GM21381 (cell line): Measurements from ENCODE around the gene LRRC3.

ENCODE experiments used
- ATAC-seq: cut with Tn5 transposase; IDR thresholded peaks from one replicate; pipeline ENCODE4 v1.9.1; 2021; ENCODE audit warnings: mild to moderate bottlenecking, moderate library complexity; ENCODE audit not compliant: unreplicated experiment

The LRRC3 gene

DNA sequence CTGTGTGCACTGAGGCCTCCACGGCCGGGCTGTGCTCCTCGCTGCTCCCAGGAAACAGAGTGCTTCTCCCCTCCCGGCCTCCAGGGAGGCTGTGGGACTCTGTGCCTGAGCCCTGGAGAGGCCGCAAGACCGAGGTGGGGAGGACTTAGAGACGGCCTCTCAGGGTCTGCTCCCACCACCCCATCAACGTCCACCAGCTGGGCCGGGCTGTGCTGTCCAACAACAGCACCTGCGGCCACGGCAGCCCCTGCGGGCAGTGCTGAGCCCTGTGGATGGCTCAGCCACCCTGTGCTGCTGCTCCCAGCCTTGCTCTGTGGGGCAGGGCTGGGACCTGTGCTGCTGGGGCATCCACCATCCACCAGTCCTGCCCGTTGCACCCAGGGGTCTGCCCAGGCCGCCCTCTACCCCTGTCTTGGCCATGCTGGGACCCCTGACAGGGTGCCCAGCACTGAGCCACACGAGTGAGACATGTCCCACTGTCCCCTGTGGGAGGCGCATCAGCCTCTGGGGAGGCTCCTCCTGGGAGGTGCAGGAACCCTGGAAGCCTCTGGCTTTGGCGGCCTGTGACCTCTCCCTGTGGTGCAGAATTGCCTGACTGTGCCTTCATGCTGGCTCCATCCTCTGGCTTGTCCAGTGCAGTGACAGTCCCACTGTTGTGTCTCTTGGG, 31.2 kb upstream of the LRRC3 start:
- no peak for ATAC-seq

DNA sequence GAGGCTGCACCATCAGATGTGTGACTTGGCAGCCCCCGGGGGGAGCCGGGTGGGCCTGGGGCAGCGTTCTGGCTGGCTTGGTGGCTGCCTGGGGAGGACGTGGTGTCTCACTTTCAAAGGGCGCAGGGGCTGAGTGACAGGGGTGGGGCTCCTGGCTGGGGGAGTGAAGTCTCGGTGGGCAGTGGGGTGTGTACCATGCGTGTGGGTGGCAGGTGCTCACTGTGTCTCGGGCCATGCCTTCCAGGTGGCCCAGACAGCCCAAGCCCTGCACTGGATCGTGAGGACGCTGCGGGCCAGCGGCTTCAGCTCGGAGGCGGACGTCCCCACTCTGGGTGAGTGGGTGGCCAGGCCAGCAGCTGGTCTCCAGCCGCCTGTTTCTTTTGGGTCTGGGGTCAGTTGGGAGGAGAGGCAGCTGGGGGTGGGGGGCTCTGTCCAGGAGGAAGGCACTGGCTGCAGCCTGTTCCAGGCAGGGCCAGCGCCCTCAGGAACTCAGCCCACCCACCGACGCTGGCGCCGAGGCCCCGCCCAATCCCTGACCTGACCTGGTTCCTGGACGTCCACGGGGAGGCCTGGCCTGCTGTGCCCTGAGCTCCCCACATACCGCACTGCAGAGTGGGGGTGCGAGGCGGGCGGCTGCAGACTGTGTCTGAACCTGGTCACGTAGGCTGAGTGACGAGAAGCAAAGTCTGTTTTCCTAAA, 30.6 kb upstream of the LRRC3 start:
- ATAC-seq: no peak

DNA sequence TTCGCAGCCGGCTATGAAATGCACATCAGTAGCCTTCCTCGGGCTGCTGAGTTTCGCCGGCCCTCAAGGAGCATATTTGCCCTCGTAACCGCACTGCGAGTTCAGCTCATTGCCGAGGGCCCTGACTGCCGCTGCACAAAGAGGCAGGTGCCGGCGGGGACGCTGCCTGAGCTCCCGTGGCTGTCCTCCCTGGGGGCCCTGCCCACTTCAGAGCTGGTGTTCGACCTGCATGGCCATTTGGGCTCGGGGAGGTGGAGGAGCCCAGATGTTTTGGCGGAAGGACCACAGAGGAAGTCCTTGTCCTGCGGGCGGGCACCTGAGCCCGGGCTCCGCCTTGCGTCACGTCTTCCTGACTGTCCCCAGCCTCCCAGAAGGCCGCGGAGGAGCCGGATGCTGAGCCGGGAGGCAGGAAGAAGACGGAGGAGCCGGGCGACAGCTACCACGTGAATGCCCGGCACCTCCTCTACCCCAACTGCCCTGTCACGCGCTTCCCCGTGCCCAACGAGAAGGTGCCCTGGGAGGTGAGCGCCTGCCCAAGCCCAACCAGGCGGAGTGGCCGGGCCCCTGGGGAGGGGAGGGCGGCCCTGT, 29.9 kb upstream of the LRRC3 start:
- ATAC-seq: no peak

DNA sequence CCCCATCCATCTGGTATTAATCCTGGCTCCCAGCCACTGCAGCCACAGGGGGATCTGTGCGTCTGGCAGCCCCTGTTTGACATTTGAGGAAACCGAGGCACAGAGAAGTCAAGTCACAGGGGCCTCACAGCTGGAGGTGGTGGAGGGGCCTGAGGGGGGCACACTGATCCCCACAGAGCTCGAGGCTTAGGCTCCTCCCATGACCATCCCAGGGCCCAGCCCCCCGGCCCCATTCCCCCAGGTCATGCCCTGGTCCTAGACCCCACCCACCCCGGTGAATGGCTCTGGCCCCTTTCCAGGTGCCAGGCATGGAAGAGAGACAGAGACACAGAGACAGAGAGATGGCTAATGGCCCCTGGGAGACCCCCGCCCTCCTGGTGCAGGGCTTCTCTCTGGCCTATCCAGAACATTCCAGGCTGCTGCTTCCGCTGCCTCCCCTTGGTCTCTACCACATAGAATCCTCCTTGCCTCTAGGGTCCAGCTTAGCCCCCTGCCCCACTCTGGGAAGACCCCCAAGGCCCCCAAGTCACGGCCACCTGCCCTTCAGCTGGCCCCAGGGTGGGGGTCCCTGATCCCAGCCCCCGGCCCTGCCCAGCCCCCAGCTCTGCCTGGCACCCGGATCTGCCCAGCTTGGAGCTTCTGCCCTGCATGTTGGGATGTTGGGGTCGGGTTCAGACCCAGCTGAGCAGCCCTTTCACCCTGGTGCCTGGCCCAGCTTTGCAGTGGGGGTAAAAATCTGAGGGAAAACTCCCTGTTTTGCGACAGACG, 29.2 kb upstream of the LRRC3 start:
- no peak for ATAC-seq

DNA sequence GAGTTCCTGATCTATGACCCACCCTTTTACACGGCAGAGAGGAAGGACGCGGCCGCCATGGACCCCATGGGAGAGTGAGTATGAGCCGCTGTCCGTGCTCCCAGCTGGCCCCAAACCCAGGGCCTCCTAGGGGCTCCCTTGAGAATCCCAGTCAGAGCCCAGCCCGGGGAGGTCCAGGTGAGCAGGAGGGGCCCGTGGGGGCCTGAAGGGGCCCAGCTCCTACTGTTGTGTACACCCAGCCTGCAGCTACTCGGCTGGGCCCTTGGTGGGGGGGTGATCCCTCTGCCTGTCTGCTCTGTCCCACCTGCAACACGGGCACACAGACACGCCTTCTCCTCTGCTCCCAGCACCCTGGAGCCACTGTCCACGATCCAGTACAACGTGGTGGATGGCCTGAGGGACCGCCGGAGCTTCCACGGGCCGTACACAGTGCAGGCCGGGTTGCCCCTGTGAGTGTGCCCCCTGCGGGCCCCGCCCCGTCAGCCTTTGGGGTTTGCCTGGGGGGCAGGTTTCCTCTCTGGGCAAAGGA, 28.6 kb upstream of the LRRC3 start:
- no peak for ATAC-seq

DNA sequence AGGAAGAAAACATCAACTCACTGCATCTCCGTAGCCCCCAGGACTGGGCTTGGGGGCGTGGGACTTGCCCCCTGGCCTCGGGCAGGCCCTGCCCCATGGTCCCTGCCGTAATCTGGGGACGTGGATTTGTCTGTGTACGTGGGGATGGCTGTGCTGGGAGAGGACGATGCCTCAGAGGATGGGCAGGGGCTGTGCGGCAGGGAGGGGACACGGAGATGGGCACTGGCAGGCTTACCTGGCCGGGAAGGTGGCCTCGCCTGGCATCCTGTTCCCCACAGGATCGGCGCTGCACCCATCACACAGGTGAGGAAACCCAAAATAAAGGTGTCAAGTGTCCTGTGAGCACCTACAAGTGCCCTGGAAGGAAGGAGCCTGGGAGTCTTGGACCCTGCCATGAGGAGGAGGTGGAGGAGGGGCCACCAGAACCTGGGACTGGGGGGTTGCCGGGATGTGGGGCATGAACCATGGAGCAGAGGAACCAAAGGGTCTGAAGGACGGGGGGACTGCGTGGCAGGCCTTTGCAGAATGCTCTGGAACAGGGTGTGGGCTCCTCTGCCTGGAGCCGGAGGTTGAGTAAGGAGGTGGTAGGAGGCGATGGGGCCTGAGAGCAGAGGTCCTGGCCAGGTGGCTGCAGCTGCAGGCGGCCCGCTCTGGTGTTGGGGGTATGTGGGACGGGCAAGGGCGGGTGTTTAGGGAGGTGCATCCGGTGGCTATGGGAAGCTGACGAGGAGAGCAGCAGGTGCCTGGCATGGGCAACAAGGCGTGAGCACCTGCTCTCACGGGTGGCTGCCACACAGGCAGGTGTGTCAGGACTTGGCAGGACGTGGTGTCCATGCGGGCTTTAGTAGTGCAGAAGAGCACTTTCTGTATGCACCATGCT, 27.8 kb upstream of the LRRC3 start:
- ATAC-seq: no peak

DNA sequence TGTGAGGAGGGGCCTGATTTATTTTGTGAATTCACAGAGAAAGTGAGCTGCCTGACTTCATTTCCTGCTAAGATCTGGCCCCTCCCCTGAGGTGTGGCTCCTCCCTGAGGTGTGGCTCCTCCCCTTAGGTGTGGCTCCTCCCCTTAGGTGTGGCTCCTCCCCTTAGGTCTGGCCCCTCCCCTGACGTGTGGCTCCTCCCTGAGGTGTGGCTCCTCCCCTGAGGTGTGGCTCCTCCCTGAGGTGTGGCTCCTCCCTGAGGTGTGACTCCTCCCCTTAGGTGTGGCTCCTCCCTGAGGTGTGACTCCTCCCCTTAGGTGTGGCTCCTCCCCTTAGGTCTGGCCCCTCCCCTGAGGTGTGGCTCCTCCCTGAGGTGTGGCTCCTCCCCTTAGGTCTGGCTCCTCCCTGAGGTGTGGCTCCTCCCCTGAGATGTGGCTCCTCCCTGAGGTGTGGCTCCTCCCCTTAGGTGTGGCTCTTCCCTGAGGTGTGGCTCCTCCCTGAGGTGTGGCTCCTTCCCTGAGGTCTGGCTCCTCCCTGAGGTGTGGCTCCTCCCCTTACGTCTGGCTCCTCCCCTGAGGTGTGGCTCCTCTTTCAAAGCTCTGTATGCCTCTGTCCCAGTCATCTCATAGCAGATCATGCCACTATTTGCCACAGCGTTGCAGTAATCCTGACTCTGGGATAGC, 26.9 kb upstream of the LRRC3 start:
- ATAC-seq: no peak

DNA sequence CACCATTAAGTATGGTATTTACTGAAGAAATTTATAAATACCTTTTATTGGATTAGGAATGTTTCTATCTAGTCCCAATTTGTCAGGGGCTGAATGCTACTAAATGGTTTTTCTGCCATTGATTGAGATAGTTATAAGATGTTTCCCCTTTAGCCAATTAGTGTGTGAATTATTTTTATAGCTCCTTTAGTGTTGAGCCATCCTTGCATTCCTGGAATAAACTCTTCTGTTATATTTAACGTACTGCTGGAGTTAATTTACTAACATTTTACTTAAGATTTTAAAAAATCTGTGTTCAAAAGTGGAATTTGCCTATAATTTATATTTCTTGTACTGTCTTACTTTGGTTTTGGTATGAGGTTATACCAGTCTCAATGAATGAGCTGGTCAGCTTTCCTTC, 25.4 kb upstream of the LRRC3 start:
- ATAC-seq: no peak

DNA sequence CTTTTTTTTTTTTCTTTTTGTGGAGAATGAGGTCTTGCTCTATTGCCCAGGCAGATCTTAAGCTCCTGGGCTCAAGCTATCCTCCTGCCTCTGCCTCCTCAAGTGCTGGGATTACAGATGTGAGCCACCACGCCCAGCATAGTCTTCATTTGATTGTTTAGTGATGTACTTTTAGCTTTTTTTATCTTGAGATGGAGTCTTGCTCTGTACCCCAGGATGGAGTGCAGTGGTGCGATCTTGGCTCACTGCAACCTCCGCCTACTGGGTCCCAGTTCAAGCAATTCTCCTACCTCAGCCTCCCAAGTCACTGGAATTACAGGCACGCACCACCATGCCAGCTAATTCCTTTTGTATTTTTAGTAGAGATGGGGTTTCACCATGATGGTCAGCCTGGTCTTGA, 24.0 kb upstream of the LRRC3 start:
- no peak for ATAC-seq

DNA sequence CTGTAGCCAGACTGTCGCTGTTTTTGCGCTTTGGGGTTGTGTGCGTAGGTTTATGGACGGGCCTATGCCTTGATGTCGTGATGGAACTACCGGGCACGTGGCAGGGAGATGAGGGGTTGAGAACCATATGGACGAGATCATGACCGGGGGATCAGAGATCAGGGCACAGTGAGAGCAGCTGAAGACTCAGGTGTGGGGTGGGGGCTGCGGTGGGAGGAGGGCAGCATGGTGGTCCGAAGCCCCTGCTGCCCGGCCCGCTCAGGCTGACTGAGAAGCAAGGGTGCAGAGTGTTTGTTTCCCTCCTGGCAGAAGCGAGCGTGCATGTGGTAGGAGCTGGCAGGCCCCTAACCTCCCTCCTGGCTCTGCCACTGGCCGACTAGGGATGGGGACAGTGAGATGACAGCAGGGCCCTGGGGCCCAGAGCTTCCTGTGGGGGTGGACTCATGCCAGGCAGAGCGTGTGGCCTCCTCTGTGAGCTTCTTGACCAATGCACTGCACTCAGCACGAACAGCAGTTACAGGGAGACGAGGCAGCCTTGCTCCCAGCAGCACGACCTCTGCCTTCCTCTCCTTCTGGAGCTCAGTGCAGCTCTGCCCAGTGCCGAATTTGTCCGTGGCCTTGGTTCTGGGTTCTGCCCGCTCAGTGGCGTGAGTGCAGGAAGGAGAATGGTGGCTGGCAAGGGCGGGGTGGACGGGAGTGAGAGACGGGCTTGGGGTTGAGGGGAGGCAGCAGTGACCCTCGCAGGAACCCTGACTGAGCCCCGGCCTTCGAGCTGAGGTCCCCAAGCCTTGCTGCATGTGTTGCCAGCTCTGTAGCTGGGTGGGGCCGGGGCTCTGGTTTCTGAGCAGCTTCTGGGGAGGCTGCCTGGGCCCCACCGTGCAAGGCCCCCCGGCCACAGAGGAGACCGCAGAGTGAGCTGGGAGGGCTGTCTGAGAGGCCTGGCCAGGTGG, 22.2 kb upstream of the LRRC3 start:
- no peak for ATAC-seq

DNA sequence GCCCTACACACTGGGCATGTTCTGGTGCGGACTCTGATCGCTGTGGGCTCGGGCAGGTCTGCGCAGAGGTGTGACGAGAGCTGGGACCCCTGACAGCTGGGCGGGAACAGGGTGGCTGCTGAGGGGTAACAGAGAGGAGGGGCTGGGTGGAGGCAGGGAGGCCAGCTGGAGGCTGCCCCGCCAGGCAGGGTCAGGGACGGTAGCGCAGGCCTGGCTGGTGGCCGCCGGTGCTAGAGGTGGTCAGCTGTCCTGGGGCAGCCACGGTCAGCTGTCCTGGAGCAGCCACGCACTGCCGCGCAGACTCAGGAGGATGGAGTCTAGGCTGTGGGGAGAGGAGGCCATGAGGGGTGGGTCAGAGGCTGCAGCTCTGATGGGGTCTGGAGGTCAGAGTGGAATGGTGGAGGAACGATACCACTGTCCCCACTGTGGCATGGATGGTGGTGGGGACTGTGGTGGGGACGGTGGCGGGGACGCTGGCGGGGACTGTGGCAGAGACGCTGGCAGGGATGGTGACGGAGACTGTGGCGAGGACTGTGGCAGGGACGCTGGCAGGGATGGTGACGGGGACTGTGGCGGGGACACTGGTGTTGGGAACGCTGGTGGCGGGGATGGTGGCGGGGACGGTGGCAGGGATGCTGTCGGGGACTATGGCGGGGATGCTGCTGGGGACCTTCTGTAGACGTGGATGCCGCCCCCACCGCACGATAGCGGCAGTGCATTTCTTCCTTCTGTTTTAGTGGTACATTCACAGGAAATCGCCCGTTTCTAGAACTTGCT, 21.3 kb upstream of the LRRC3 start:
- ATAC-seq: no peak

DNA sequence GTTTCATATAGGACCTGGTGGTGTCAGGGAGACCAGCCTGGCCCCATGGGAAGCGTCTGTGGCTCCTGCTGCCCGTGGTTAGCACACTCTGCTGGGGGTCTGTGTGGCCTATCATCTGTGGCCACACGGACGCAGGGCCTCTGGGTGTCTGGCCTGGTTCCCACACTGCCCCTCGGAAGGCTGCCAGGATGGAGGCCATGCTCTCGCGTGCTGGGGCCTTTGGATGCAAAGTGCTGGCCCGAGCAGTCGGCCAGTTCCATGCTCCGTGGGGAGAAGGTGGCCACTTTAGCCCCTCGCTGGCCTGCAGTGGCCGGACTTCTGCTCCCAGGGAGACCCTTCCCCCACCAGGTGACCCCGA, 20.8 kb upstream of the LRRC3 start:
- ATAC-seq: no peak

DNA sequence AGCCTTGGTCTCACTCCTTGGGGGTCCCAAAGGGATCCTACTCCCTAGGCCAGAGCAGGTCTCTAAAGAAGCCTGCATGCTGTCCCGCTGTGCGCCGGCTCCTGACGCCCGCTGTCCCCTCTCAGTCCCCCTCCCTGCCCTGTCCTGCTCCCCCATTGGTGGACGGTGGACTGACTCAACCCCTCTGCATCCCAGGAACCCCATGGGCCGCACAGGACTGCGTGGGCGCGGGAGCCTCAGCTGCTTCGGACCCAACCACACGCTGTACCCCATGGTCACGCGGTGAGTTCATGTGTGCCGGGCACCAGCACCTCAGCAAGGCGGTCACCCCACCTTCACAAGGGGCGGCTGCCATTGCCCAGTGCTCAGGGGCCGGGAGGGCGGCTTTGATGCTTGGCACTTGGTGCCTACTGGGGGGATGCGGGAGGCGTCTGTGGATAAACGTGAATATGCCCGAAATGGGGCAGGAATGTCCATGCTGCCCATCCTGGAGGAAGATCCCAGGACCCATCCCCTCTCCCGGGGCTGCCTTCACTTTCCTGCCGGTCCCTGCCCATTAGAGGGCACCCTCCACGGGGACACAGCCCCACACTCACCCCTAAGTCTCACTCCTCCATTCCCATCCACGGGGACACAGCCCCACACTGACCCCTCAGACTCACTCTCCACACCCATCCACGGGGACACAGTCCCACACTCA, 20.2 kb upstream of the LRRC3 start:
- ATAC-seq: no peak

DNA sequence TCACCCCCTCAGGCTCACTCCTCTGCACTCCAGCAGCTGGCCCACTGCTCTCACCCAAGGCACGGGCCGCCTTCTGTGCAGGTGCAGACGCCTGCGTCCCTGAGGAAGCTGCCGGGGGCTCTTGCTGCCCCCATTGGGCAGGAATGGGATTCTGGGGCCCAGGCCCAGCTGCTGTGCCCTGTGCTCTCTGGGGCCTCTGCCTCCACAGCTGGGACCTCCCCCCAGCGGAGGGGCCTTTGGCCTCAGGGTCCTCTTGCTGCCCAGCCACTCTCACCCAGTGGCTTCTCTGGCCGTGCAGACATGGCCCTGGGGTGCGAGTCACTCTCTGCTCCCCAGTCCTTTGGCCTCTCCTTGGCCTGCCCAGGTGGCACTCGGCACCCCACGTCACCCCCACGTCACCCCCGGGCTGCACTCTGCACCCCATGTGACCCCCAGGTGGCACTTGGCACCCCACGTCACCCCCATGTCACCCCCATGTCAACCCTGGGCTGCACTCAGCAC, 19.1 kb upstream of the LRRC3 start:
- no peak for ATAC-seq

DNA sequence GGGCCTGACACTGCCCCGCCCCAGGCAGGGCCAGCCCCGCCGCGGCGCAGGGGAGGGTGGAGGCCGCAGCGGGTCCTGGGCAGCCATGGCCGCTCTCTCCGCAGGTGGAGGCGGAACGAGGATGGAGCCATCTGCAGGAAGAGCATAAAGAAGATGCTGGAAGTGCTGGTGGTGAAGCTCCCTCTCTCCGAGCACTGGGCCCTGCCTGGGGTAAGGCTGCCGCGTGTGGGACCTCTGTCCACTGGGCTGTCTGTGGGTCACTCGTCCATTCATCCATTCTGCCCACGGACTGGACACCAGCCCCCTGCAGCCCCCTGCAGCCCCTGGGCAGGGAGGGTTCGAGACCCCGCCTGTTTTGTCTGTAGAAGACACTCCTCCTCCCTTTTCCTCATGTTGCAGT, 18.4 kb upstream of the LRRC3 start:
- no peak for ATAC-seq

DNA sequence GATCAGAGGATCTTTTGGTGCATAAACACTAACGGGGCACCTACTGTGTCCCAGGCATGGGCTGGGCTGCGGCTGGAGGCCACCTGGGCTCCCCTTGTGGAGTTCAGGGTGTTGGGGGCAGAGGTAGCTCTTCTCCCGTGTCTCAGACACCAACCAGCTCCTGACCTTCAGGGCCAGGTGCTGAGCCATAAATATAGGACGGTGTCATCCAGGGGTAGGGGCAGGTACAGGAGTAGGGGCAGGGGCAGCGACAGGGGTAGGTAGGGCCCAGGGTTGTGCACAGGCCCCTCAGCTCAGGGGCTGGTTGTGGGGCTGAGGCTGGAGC, 18.0 kb upstream of the LRRC3 start:
- no peak for ATAC-seq

DNA sequence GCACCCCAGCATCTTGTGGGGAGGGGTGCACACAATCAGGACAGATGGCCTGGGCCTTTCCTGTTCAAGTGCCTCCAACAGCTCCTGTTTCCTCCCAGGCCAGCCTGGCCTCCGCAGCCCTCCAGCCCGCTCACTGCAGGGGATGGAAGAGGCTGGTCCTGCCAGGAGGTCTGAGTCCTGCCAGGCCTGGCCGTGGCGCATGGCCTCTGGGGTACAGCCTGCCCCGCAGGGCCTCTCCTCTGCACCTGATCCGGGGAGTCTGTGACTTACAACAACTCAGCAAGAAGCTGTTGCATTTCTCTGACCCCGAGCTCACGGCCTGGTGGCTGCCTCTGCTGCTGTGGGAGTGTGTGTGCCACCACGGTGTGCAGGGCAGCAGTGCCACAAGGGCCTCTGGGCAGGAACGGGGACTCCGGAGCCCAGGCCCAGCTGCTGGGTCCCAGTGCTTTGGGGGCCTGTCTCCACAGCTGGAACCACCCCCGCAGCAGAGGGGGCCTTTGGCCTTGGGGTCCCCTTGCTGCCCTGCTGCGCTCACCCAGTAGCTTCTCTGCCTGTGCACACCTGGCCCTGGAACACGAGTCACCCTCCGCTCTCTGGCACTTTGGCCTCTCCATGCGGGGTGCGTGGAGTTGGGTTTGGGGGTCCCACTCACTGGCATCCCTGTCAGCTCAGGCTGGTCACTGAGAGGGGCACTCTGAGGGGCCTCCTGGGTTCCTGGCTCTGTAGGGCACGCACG, 17.4 kb upstream of the LRRC3 start:
- no peak for ATAC-seq
